ENCODE results near the gene FAM161B.
"Not testable (repeated sequence)": the region's sequence is repeated elsewhere in the genome, so short reads cannot be mapped to it uniquely, and the experiment has no call there.

FAM161B gene

DNA sequence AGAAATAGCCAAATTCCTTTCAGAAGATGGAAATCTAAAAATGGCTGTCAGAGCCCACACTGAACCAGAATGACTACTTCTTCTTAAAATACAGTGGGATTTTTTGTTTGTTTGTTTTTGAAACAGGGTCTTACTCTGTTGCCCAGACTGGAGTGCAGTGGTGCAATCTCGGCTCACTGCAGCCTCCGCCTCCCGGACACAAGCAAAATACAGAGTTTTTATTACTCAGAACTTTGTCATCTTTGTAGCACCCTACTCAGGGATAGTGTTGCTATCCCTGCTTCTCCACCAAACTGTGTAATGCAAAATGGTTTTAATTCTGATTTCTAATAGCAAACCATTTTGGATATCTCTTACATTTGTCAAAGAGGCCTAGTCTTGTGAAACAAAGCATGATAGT, 46.9 kb downstream of the FAM161B start:
- H3K27me3 ChIP-seq = no peaks in the 10 kb centered on the region
- DNase-seq = no peak
- H3K9me3 ChIP-seq = no peaks in the 10 kb centered on the region
- no peaks in the 10 kb centered on the region for H3K4me1 ChIP-seq
- H3K4me3 ChIP-seq (ENCODE audit: low read depth, low read length) = no peak overlapping the region
- peaks cover 64% of the 10 kb centered on the region for H3K36me3 ChIP-seq
- TF ChIP-seq, protein P1, sequence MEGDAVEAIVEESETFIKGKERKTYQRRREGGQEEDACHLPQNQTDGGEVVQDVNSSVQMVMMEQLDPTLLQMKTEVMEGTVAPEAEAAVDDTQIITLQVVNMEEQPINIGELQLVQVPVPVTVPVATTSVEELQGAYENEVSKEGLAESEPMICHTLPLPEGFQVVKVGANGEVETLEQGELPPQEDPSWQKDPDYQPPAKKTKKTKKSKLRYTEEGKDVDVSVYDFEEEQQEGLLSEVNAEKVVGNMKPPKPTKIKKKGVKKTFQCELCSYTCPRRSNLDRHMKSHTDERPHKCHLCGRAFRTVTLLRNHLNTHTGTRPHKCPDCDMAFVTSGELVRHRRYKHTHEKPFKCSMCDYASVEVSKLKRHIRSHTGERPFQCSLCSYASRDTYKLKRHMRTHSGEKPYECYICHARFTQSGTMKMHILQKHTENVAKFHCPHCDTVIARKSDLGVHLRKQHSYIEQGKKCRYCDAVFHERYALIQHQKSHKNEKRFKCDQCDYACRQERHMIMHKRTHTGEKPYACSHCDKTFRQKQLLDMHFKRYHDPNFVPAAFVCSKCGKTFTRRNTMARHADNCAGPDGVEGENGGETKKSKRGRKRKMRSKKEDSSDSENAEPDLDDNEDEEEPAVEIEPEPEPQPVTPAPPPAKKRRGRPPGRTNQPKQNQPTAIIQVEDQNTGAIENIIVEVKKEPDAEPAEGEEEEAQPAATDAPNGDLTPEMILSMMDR (IDR thresholded peaks at IDR 0.05; ENCODE audit: low read depth, low read length) = no peak

DNA sequence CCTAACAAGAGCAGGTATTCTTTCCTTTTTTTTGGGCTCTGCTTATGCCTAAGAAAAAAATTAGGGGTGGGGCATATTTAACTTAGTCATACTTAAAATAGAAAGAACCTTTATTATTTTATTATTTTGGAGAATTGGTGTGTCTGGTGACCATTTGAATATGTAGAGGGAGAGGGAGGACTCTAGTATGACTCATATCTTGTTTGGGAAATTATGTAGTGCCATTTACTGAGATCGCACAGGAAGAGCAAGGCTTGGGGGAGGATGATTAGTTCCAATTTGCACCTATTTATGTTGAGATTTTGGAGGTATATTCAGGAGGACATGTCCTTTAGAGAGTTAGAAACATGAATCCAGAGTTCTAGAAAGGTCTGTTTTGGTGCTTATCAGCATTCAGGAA, 53.4 kb downstream of the FAM161B start:
- peaks cover 77% of the 10 kb centered on the region for H3K36me3 ChIP-seq
- TF ChIP-seq, protein P1 (IDR thresholded peaks at IDR 0.05; ENCODE audit: low read depth, low read length) = no peak
- no peaks in the 10 kb centered on the region for H3K27me3 ChIP-seq
- H3K4me3 ChIP-seq (ENCODE audit: low read depth, low read length) = no peak overlapping the region
- no peaks in the 10 kb centered on the region; the same call in 1 of the 2 replicates for H3K9me3 ChIP-seq
- DNase-seq = no peak
- H3K4me1 ChIP-seq = no peaks in the 10 kb centered on the region

DNA sequence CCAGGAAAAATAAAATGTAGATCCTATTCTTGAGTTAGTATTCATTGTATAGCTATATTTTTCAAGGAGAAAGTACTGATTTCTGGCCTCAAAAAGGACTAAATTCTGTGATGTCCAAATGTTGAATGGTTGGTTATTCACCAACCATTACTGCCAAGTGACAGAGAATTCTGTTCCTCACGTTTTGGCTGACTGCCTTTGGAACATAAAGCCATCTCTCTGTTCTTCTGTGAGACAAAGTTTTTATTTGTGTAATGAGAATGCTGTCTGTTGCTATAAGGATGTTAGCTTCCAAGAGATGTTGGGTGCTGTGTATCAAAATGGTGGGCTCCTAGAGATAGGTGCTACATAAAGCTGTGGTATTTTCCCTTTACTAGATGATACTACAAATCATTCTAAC, 54.0 kb downstream of the FAM161B start:
- Histone ChIP-seq H3K36me3 (peaks cover 76% of the 10 kb centered on the region), H3K4me3 (ENCODE audit: low read depth, low read length) (no peak overlapping the region), H3K27me3 (no peaks in the 10 kb centered on the region), H3K4me1 (no peaks in the 10 kb centered on the region), H3K9me3 (no peaks in the 10 kb centered on the region; the same call in 1 of the 2 replicates)
- DNase-seq = no peak
- TF ChIP-seq, protein P1 (IDR thresholded peaks at IDR 0.05; ENCODE audit: low read depth, low read length) = no peak

- peaks cover 64% of the 10 kb centered on the region for H3K36me3 ChIP-seq
- not testable (repeated sequence) for H3K4me3 ChIP-seq (ENCODE audit: low read depth, low read length); DNase-seq; H3K4me1 ChIP-seq; H3K9me3 ChIP-seq; H3K27me3 ChIP-seq
Measured at GRCh38 chr14:73894180-73894687, 55.7 kb downstream of the FAM161B start.

- TF ChIP-seq, protein P1 (IDR thresholded peaks at IDR 0.05; ENCODE audit: low read depth, low read length) = no peak
- Histone ChIP-seq H3K9me3 (no peaks in the 10 kb centered on the region), H3K4me1 (peaks cover 6% of the 10 kb centered on the region; the same call in 1 of the 2 replicates), H3K27me3 (no peaks in the 10 kb centered on the region), H3K36me3 (peaks cover 18% of the 10 kb centered on the region), H3K4me3 (ENCODE audit: low read depth, low read length) (no peak overlapping the region)
- DNase-seq = no peak
Measured at GRCh38 chr14:73889376-73889775, 60.5 kb downstream of the FAM161B start.

DNA sequence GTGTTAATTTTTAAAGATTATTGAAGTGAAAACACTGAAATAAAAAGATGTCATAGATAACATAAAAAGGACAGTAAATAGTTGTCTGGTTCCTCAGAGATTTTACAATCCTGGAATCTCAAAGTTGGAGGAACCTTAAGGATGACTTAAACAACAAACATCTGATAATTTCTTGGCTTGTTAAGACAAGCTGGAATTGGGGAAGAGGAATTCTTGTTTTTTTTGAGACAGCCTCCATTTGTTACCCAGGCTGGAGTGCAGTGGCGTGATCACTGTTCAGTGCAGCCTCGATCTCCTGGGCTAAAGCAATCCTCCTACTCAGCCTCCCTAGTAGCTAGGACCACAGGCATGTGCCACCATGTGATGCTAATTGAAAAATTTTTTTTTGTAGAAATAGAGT, 60.9 kb downstream of the FAM161B start:
- Histone ChIP-seq H3K36me3 (peaks cover 14% of the 10 kb centered on the region), H3K4me3 (ENCODE audit: low read depth, low read length) (no peak overlapping the region), H3K9me3 (no peaks in the 10 kb centered on the region), H3K27me3 (no peaks in the 10 kb centered on the region), H3K4me1 (peaks cover 6% of the 10 kb centered on the region; the same call in 1 of the 2 replicates)
- TF ChIP-seq, protein P1 (IDR thresholded peaks at IDR 0.05; ENCODE audit: low read depth, low read length) = no peak
- no peak for DNase-seq

DNA sequence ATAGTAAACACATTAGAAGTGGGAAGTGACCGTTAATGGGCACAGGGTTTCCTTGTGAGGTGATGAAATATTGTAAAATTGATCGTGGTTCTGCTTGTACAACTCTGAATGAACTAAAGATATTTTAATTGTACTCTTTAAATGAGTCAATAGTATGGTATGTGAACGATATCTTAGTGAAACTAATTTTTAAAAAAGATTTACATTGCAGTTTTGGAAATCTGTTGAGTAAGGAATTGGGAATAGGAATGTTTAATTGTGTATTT, 61.5 kb downstream of the FAM161B start:
- DNase-seq = no peak
- Histone ChIP-seq H3K4me3 (ENCODE audit: low read depth, low read length) (peak overlapping the region; percentile 98; the same call in 1 of the 2 replicates), H3K4me1 (peaks cover 6% of the 10 kb centered on the region; the same call in 1 of the 2 replicates), H3K27me3 (no peaks in the 10 kb centered on the region), H3K9me3 (no peaks in the 10 kb centered on the region), H3K36me3 (peaks cover 8% of the 10 kb centered on the region)
- TF ChIP-seq, protein P1 (IDR thresholded peaks at IDR 0.05; ENCODE audit: low read depth, low read length) = no peak
